ENCODE results near the gene FBRSL1.
A peak's percentile ranks its signal among the peaks of the same experiment; 100 is the strongest.

Gene FBRSL1

GRCh38 chr12:132545955-132546354, 56.0 kb downstream of the FBRSL1 start:
- no peak for DNase-seq

GRCh38 chr12:132546647-132547046, 56.7 kb downstream of the FBRSL1 start:
- no peak for DNase-seq

GRCh38 chr12:132547205-132547740, 57.3 kb downstream of the FBRSL1 start:
- no peak for DNase-seq

- no peak for DNase-seq
Observed at GRCh38 chr12:132548430-132549058, 58.6 kb downstream of the FBRSL1 start.

GRCh38 chr12:132549059-132549458, 59.1 kb downstream of the FBRSL1 start:
- no peak for DNase-seq

GRCh38 chr12:132550014-132550802, 60.3 kb downstream of the FBRSL1 start:
- DNase-seq = no peak

GRCh38 chr12:132550830-132551640, 61.1 kb downstream of the FBRSL1 start:
- no peak for DNase-seq

GRCh38 chr12:132551641-132552031, 61.7 kb downstream of the FBRSL1 start:
- DNase-seq = no peak

GRCh38 chr12:132554845-132555630, 65.1 kb downstream of the FBRSL1 start:
- no peak for DNase-seq

- no peak for DNase-seq
Observed at GRCh38 chr12:132555686-132556085, 65.7 kb downstream of the FBRSL1 start.

GRCh38 chr12:132556216-132556615, 66.3 kb downstream of the FBRSL1 start:
- no peak for DNase-seq

- DNase-seq = no peak
Observed at GRCh38 chr12:132556801-132557200, 66.8 kb downstream of the FBRSL1 start.

- DNase-seq = no peak
Observed at GRCh38 chr12:132557291-132558015, 67.5 kb downstream of the FBRSL1 start.

GRCh38 chr12:132558042-132558856, 68.3 kb downstream of the FBRSL1 start:
- no peak for DNase-seq

GRCh38 chr12:132558861-132559623, 69.1 kb downstream of the FBRSL1 start:
- DNase-seq = no peak

- DNase-seq = peak; percentile 54
Observed at GRCh38 chr12:132559652-132560363, 69.9 kb downstream of the FBRSL1 start.

- peak; percentile 41 for DNase-seq
Observed at GRCh38 chr12:132560364-132560613, 70.3 kb downstream of the FBRSL1 start.

- peak; percentile 83 for DNase-seq
Observed at GRCh38 chr12:132560614-132561426, 70.9 kb downstream of the FBRSL1 start.
